GM19025 (cell line): ENCODE results near the gene WBP1L.

Experiments
- ATAC-seq: cut with Tn5 transposase; IDR thresholded peaks from one replicate; pipeline ENCODE4 v1.9.1; 2021; ENCODE audit warnings: mild to moderate bottlenecking, low read depth, moderate library complexity; ENCODE audit not compliant: unreplicated experiment

The WBP1L gene

GRCh38 chr10:102776779-102777456 lies 33.2 kb downstream of the WBP1L start:
- no peak for ATAC-seq

DNA sequence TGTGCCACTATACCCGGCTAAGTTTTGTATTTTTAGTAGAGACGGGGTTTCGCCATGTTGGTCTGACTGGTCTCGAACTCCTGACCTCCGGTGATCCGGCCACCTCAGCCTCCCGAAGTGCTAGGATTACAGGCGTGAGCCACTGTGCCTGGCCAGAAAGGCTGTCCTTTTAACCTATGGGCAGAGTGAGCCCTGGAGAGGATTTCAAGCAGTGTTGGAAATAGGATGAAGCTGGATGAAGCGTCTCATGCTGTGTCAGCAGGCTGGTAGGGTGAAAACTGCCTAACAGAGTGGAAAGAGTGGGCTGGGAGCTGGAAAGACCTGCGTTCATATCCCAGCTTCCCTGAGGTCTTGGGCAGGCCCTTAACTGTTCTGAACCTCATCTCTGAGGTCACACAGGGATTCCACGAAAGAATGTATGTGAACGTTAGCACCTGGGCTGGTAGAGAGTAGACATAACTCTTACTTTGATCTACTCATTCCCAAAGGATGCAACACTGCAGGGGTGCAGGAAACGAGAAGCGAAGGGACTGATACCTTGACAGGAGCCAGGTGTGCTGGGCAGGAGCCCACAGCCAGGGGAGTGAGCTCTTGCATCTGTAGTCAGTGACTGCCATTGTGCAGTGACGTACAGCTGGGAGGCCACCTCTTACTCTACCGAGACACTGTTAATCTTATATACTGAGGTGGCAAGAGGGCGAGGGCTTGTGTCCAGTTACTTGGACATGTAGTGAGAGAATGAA lies 34.1 kb downstream of the WBP1L start:
- ATAC-seq: no peak

GRCh38 chr10:102778781-102779180 lies 35.0 kb downstream of the WBP1L start:
- ATAC-seq: no peak

DNA sequence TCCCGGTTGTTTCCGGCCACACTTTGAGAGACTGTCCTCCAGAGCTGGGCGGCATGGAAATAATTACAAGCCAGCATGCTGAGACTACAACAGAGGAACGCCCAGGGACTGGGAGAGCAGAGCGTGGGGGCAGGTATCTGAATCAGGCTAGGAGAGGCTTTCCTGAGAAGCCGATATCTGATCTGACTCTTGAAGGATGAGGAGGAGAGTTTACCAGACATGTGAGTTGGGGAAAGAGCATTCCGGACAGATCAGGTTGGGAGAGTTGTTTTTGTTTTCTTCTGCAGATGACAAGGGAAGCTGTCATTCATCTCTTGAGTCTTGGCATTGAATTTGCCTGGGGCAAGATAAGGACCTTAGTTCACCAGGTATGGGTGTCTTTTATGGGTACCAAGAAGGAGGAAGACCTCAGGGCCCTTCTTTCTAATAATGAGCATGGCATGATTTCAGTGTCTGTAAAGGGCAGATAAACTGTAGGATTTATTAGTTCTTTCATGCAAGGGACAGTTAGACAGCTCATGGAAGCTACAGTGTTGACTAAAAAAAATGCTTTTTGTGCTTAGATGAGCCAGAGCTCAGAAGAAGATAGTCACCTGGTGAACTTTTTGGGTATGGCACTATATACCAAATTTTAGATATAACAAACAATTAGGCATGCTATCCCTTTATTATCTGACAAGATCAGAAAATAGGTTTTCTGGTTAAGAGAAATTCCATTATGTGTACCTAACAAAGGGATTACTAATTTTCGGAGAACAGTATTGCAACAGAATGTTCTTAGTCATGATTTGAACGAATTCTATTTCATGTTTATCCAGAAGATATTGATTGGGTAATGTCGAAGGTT lies 36.2 kb downstream of the WBP1L start:
- ATAC-seq: no peak

DNA sequence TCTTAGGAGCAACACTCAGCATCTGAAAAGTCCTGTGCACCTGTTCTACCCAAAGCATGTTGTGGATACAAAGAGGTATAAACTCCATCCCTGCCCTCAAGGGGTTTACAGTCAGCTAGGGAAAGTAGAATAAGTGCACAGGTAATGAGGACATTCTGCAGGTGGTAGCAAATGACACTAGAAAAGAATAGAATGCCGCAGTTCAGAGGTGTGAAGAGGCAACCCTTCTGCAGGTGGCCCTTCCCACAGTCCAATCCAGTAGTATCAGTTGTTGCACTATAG lies 36.7 kb downstream of the WBP1L start:
- ATAC-seq: no peak

DNA sequence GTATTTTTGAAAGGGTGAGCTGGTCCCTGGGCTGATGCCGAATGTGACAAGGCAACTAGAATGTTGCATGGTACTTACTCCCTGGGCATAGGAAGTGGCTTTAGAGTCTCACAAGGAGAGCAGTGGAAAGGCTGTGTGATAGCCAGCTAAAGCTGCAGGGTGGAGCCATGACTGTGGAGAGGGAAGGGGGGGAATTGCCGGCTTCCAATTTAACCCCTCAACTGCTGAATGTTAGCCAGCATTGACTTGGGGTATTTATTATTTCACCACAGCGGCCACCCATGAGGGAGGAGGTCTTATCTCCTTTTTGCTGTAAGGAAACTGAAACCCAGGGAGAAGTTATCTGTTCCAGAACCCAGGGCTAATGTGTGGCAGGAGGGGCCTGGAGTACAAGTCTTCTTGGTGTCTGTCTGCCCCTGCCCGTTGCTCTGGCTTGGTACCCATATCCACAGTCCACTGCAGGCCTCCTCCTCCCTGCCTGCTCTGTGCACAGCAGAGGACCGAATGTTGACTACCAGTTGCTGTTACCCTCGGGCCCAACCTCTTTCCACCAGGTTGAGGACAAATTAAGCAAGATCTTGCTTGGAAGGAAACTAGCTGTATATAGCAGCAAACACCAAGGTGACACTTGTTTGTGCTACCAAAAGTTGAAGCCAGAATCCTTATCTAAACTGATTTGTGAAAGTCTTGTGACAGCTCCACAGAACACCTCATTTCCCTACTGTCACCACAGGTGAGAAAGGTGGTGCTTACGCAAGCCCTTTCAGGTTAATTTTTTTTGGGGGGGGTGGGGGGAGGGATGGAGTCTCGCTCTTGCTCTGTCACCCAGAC lies 37.6 kb downstream of the WBP1L start:
- no peak for ATAC-seq

DNA sequence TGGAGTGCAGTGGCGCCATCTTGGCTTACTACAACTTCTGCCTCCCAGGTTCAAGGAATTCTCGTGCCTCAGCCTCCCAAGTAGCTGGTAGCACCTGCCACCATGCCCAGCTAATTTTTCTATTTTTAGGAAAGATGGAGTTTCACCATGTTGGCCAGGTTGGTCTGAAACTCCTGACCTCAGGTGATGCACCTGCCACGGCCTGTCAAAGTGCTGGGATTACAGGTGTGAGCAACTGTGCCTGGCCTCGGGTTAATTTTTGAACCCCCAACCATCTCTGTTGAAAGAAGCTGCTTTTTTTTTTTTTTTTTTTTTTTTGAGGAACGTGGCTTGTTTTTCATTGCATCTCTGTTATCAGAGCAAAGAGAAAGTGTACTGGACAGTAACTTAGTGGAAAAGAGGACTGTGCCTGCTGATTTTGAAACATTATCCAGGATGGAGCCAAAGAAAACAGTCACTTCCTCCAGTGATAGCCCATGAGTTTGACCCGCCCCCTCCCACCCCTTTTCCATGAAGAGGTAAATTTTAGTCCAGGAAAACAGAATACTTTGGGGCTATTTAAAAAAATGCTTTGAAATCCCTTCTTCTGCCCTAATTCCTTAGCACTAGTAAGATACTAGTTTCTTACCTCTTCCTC lies 38.3 kb downstream of the WBP1L start:
- ATAC-seq: no peak

DNA sequence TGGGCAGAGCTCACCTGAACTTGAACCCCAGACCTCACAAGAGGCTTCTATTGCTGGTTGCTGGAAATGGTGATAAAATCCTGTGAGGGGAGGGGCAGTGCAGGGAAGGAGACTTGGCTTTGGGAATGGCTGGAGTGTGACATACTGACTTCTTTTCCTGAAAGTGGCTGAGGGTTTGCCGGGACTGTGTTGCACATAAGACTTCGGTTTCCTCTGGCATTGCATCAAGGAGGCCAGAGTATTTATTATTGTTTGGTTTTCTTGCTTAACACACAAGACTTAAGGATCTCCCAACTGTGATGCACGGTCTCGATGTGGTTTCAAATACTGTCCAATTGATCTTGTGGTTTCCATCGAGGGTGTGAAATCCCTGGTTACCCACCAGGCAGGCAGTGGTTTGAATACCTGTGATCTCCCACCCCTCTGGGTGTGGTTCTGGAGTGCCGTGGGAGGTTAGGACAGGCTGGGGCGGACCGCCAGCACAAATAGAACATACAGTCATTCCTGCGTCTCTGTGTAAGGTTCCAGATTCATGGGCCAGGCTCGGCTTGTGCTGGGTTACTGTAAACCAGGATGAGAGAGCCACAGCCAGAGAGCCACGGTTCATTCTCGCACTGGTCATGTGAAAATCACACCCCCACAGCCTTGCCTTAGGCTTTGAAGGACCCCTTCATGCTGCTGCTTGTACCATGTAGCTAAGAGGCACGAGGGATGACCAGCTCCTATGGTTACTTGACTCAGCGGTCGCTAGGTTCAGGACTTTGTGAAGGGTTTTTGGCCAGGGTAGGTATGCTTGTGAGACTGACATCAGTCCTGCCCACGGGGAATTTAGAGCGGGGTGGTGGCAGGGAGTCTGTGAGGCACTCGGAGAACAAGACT lies 39.2 kb downstream of the WBP1L start:
- no peak for ATAC-seq

- no peak for ATAC-seq
Measured at GRCh38 chr10:102783568-102783967, 39.8 kb downstream of the WBP1L start.

- no peak for ATAC-seq
Measured at GRCh38 chr10:102785818-102786217, 42.1 kb downstream of the WBP1L start.

GRCh38 chr10:102791754-102792395 lies 48.1 kb downstream of the WBP1L start:
- ATAC-seq: no peak

GRCh38 chr10:102795453-102796406 lies 52.0 kb downstream of the WBP1L start:
- ATAC-seq: peak; percentile 7

GRCh38 chr10:102796407-102797176 lies 52.8 kb downstream of the WBP1L start:
- ATAC-seq: peak; percentile 98

DNA sequence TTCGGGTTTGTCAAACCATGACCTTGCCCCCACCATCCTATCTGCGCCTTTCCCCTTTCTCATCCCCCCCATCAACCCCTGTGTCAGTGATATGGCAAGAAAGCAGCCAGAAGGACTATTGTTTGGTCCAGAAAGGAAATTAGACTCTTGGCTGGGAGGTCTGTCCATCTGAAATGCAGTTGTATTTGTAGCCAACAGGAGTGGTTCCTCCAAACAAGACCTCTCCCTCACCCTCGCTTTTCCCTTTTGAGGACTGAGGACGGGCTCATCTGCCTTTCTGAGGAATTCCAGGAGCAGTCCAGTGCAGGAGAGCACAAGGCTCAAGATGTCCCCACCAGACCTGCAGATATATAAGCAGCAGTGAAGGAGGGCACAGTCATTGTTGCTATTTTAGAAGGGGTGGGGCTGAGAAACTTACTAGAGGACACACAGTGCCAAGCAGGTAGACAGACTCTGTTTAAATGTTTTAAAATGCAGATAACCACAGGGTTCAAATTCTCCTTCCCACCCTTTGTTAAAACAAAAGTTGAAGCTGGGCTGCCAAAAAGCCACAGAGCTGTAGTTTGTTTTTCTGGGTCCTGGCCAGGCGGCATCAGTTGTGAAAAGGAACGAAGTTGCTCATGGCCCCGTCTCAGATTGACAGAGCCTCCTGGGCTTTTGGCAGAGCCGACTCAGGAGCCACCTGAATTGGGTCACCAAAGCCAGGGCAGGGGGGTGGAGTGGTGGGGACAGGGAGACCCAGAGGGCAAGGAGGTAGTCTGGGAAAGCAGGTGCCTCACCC lies 56.1 kb downstream of the WBP1L start:
- no peak for ATAC-seq

- ATAC-seq: no peak
Measured at GRCh38 chr10:102800611-102801335, 57.0 kb downstream of the WBP1L start.
